ENCODE data around the gene GALK2. TPM values are rescaled to one million over a fixed set of nuclear protein-coding genes. Genes with fewer than 3 reads are reported as not detected.

Gene GALK2
- total RNA-seq, 6 experiments from 2014 or later: 17.5 to 24.7 (median 21.6) TPM

GRCh38 chr15:49131403-49131802 is 38.6 kb upstream of the GALK2 start:
- H3K36me3 Mint-ChIP-seq (ENCODE audit: low read depth): peaks cover 48% of the 10 kb centered on the region

DNA sequence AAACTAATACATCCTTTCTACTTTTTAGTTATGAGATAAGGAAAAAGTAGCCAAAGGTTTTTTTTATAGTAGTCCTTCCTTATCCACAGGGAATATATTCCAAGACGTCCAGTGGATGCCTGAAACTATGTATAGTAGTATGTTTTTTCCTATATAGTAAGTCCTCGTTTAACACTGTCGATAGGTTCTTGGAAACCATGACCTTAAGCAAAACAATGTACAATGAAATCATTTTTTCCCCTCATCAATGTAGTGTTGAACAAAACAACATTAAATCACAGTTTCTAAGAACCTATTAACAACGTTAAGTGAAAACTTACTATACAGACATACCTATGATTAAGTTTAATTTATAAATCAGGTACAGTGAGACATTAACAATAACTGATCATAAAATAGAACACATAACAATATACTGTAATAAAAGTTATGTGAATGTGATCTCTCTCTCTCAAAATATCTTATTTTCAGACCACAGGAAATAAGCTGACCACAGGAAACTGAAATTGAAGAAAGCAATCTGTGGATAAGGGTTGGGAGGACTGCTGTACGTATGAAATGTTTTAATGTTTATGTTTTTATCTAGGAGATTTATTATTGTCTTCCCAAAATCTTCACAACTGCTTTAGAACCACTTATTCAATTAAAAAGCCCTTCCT is 35.2 kb upstream of the GALK2 start:
- H3K36me3 Mint-ChIP-seq (ENCODE audit: low read depth): peaks cover 38% of the 10 kb centered on the region
- H3K27ac Mint-ChIP-seq: peak overlapping the region; percentile 89
- peak overlapping the region; percentile 61 for H3K4me3 Mint-ChIP-seq
- no peaks in the 10 kb centered on the region for H3K27me3 Mint-ChIP-seq (ENCODE audit: insufficient read depth)
- H3K4me1 Mint-ChIP-seq (ENCODE audit: low read depth): peaks cover 54% of the 10 kb centered on the region
- TF ChIP-seq CTCF (IDR thresholded peaks at IDR 0.05): no peak
- no peak for DNase-seq
- H3K9me3 Mint-ChIP-seq: no peaks in the 10 kb centered on the region

More at GRCh38 chr15:49131403-49131802, 38.6 kb upstream of the GALK2 start:
- no peak for DNase-seq
- no peak for TF ChIP-seq CTCF (IDR thresholded peaks at IDR 0.05)
- H3K27ac Mint-ChIP-seq: no peak overlapping the region
- H3K9me3 Mint-ChIP-seq: no peaks in the 10 kb centered on the region
- peaks cover 27% of the 10 kb centered on the region for H3K4me1 Mint-ChIP-seq (ENCODE audit: low read depth)
- no peaks in the 10 kb centered on the region for H3K27me3 Mint-ChIP-seq (ENCODE audit: insufficient read depth)
- H3K4me3 Mint-ChIP-seq: no peak overlapping the region

- no peaks in the 10 kb centered on the region for H3K27me3 Mint-ChIP-seq (ENCODE audit: insufficient read depth)
- H3K4me3 Mint-ChIP-seq: peak overlapping the region; percentile 61
- TF ChIP-seq CTCF (IDR thresholded peaks at IDR 0.05): no peak
- no peak for DNase-seq
- H3K4me1 Mint-ChIP-seq (ENCODE audit: low read depth): peaks cover 57% of the 10 kb centered on the region
- peak overlapping the region; percentile 89 for H3K27ac Mint-ChIP-seq
- H3K9me3 Mint-ChIP-seq: no peaks in the 10 kb centered on the region
- peaks cover 38% of the 10 kb centered on the region for H3K36me3 Mint-ChIP-seq (ENCODE audit: low read depth)
Observed at GRCh38 chr15:49135342-49135857, 34.6 kb upstream of the GALK2 start.

DNA sequence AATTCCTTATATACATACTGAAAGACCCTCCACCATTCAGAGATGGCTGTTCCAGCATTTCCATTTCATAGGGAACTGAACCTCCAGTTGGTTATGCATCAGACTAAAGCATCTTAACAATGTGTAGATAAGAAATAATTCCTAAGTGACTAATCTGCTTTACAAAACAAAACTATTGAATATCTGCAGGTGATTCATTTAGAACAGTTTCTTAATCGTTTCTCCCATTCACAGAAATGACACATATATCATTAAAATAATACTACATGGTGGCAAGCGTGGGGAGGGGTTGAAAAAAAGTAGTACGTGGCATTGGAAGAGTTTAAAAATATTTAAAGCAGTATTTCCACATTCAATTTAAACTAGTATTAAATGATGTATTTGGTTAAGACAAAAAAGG is 34.1 kb upstream of the GALK2 start:
- H3K36me3 Mint-ChIP-seq (ENCODE audit: low read depth): peaks cover 42% of the 10 kb centered on the region
- H3K4me3 Mint-ChIP-seq: peak overlapping the region; percentile 61; the same call in 1 of the 2 replicates
- DNase-seq: peak; percentile 81
- H3K27ac Mint-ChIP-seq: peak overlapping the region; percentile 89
- no peak for TF ChIP-seq CTCF (IDR thresholded peaks at IDR 0.05)
- peaks cover 62% of the 10 kb centered on the region for H3K4me1 Mint-ChIP-seq (ENCODE audit: low read depth)
- no peaks in the 10 kb centered on the region for H3K9me3 Mint-ChIP-seq
- no peaks in the 10 kb centered on the region for H3K27me3 Mint-ChIP-seq (ENCODE audit: insufficient read depth)

GRCh38 chr15:49137861-49138260 is 32.2 kb upstream of the GALK2 start:
- peaks cover 57% of the 10 kb centered on the region for H3K36me3 Mint-ChIP-seq (ENCODE audit: low read depth)
- DNase-seq: peak; percentile 26
- no peak for TF ChIP-seq CTCF (IDR thresholded peaks at IDR 0.05)
- peak overlapping the region; percentile 73 for H3K4me3 Mint-ChIP-seq
- H3K27ac Mint-ChIP-seq: peak overlapping the region; percentile 86
- peaks cover 67% of the 10 kb centered on the region for H3K4me1 Mint-ChIP-seq (ENCODE audit: low read depth)
- H3K9me3 Mint-ChIP-seq: no peaks in the 10 kb centered on the region
- H3K27me3 Mint-ChIP-seq (ENCODE audit: insufficient read depth): no peaks in the 10 kb centered on the region
